NK-92 treated with Interleukin-12 subunit alpha and Interleukin-12 subunit beta, amount 100 ng/mL, for 24 hours (cell line): ENCODE results near the gene NEK10.
"Not testable (repeated sequence)": the region's sequence is repeated elsewhere in the genome, so short reads cannot be mapped to it uniquely, and the experiment has no call there.

Experiments
- DNase-seq: peaks from one replicate; lab custom pipeline; 2025; lab: John Stamatoyannopoulos, UW

Gene NEK10, protein sequence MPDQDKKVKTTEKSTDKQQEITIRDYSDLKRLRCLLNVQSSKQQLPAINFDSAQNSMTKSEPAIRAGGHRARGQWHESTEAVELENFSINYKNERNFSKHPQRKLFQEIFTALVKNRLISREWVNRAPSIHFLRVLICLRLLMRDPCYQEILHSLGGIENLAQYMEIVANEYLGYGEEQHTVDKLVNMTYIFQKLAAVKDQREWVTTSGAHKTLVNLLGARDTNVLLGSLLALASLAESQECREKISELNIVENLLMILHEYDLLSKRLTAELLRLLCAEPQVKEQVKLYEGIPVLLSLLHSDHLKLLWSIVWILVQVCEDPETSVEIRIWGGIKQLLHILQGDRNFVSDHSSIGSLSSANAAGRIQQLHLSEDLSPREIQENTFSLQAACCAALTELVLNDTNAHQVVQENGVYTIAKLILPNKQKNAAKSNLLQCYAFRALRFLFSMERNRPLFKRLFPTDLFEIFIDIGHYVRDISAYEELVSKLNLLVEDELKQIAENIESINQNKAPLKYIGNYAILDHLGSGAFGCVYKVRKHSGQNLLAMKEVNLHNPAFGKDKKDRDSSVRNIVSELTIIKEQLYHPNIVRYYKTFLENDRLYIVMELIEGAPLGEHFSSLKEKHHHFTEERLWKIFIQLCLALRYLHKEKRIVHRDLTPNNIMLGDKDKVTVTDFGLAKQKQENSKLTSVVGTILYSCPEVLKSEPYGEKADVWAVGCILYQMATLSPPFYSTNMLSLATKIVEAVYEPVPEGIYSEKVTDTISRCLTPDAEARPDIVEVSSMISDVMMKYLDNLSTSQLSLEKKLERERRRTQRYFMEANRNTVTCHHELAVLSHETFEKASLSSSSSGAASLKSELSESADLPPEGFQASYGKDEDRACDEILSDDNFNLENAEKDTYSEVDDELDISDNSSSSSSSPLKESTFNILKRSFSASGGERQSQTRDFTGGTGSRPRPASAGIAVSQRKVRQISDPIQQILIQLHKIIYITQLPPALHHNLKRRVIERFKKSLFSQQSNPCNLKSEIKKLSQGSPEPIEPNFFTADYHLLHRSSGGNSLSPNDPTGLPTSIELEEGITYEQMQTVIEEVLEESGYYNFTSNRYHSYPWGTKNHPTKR

DNA sequence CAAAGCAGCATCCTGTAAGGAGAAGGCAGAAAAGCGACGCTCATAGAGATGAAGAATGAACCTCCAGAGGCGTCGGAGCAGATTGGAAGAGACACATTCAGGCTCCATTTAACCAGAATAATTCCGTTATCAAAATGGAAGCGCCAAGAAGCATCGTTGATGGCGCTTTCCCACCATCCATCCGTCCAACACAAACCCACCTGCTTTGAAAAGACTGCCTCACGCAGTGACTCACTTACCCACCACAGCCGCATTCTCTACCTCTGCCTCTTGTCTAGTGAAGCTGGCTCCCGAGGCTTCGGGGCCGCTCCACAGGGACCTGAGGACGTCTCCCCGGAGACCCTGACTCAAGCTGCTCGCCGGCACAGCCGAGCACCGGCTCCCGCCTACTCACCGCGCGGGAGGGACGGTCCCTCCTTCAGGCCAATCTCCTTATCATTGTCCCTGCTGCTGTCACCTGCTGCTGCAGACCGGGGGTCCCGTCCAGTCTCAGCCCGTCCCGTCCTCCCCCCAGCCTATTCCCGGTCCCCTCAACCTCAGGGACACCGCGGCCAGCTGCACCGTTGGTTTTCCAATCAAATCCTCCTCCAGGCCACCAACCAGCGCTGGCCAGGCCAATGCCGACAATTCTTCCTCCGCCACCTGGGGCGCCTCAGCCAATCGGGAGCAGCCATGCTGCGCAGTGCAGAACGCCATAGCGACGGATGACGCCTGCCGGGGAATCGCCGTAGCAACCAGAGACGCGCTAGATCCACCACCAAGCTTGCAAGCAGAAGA, at the start of gene NEK10:
NEK10 (minus strand) TSS at position 553 of the 777 bp plus-strand sequence. CDS start 16,501 bp downstream, outside the sequence.
- DNase-seq, result peak; percentile 32

DNA sequence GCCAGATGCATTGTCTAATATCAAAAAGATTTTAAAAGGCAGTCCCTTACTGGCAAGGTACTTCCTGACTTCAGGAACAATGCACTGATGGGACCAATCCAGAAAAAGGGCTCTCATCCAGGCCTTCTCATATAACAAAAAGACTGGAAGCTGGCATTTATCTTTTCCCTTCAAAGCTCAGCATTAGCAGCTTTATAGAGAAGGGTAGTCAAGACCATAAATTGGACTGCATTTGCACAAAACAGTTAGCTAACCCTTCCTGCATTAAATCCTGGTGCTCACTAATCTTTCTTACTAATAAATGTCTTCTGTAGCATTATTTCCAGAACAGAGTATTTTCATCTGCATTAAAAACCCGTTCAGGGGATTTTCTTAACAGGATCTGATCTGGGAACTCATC, 46.0 kb upstream of the NEK10 start:
- DNase-seq, result no peak

DNA sequence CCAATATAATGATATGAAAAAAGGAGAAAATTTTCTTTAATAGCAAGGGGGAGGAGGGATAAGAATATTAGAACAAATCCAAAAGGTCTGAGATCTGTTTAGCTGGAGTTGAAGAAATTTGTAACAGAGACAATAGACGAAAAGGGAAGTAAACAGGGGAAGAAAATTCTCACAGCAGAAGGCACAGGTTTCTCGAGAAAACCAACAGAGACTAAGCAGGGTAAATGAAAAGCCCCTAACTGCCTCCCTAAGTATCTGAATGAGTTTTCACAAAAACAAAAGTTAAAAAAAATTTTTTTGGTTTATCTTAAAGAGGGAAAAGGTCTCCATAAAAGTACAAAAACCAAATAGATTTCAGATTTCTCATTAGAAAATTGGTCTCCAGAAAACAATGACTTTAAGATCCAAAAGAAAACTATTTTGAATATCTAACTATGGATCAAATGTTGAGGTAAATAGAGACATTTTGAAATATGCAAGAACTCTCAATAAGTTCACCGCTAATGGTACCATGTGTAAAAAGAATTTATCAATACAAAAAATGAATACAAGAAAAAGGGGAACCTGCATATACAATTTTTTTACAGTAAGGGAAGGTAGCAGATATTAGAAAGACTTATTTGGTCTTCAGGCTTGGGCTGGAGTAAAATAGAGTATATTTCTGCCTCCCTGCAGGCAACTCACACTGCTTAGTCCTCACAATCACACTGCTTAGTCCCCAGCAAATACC, 23.9 kb upstream of the NEK10 start:
- no peak for DNase-seq

DNA sequence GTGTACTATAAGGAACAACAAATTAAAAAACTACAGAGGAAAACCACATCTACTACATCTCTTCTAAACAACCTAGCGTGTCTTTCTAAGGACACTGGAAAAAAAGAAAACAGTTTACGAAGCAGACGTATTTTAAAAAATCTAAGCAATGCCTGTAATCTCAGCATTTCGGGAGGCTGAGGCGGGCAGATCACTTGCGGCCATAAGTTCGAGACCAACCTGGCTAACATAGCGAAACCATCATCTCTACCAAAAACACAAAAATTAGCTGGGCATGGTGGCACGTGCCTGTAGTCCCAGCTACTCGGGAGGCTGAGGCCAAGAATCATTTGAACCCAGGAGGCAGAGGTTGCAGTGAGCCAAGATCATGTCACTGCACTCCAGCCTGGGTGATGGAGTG, 23.2 kb upstream of the NEK10 start:
- not testable (repeated sequence) for DNase-seq

DNA sequence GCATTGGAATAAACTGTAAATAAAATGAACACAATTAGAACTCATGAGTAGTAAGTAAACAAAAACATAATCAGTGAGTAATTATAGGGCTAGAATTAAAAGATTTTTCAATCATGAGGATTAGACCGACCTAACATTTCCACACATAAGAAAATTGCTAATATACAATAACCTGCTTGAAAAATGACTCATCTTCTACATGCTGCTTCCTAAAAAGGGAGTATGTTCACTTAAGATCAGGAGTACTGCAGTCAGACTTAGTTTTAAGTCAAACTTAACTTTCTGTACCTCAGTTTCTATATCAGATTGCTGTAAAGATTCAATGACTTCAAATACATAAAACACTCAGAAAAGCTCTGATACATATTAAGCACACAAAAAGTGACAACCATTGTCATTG, 22.6 kb upstream of the NEK10 start:
- no peak for DNase-seq

DNA sequence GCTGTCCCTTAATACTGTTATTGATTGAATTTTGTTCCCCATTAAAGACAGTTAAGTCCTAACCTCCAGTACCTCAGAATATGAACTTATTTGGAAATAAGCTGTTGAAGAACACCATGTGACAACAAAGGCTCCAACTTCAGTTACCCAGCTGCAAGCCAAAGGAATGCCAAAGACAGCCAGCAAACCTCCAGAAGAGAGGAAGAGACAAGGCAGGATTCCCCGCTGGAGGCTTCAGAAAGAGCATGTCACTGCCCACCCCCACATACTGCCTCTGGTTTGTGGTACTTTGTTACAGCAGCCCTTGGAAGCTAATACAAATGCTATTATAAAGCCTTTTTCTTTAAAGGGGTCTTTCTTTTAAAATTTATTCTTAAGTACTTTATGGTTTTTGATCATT, 18.4 kb upstream of the NEK10 start:
- no peak for DNase-seq

DNA sequence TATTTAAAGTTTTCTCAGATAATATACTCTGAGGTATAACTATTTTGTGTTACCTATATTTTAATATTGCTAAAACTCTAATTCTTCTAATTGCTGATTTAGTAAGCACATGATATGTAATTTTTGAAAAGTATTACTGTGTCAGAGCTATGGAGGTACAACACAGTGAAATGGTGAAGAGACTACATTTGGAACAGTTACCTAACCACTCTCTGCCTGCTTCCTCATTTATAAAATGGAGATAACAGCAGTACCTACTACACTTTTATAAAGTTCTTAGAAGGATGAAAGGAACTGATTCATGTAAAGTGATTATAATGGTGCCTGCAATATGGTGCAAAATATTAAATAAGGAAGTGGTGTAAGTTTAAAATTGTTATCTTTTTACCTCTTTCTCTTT, 16.3 kb upstream of the NEK10 start:
- no peak for DNase-seq

DNA sequence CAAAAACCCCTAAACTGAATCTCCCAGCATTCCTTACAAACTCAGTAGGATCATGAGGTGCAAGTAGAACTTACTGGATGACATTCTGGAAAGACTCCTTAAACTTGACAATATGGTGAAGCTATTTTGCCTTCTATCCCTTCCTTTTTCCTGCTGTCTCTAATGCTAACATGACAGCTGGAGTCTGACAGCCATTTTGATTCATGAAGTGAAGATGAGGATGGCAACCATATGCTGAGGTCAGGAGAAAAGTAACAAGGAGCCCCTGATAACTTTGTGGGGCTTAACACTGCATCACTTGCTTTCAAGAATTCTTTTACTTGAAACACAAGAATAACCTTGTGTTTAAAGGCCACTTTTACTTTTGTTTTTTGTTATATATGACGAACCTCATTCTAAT, 15.0 kb upstream of the NEK10 start:
- no peak for DNase-seq

DNA sequence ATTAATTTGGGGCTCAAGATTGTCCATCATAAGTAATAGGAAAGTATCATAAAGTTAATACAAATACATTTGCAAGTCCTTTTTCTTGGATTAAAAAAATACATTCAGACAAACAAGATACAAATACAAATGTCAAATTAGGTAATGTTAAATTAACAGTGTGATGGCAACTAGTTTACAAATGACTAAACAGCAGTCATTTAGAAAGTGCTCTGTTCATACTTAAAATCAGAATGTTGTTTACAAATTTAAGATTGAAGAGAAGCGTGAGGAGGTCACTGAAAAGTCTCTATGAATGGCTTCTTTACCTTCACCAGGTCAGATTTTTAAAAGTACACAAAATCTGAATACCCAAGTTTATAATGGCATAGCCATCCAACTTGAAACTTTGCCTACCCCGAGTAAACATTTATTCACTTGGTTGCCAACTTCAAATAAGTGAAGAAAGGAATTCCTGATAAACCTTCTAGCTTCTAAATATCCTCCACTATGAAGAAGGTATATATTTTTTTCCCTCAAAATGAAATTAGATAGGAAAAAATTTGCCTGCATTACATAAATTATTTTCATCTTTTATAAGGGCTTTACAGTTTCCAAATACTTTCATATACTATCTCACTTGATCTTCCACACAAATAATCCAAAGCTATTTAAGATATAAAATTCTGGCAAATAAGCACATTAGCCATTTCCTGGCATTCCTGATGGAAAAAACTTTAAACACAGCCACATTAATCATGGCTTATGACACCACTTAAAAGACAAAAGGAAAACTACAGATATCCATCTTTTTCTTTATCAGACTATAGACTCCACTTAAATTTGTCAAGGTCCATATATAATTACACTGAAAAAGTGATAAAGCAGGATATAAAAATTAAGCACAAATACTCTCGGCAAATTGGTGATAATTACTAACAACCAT, 11.5 kb upstream of the NEK10 start:
- no peak for DNase-seq

DNA sequence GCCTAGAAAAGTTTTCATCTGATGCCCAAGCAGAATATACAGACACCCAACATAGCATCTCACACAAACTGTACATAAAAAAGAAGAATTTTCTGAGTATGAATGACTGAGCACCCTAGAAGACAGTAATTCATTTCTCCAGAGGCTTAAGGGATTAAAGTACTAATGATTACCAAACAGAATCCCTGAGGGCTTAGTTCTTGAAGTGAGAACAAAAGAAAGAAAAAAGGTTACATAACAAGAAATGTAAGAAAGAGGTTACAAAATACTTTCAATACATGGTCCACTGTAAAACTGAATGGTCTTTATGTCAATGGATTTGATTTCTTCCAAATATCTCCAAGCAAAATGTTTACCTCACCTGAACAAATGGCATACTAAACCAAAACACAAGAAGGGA, 9.1 kb upstream of the NEK10 start:
- DNase-seq, result no peak

DNA sequence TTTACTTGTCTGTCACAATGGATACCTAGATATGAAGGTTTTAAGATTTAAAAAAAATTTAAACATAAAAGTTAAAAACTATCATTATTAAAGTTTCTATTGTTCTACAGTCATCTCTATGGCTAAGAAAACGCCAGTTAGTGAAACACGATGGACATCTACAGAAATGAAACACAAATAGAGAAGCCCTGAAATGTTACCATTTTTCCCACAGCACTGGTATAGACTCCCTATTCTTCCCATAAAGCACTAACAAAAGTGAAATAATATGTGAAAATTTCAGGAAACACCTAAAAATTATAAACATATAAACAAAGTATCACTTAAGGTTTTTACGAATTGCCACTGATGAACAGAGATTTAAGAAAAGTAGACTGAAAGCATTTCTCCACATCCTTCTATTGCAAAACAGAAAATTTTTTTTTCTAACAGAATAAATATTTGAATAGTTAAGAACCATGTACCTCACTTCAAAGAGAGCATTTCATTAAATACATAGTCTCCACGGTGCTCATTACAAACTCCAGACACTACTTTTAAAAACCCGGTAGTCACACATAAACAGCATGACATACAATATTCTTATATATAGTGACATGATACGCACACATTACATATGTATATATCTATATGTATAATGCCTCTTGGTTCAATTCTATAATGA, 7.1 kb upstream of the NEK10 start:
- DNase-seq, result no peak

DNA sequence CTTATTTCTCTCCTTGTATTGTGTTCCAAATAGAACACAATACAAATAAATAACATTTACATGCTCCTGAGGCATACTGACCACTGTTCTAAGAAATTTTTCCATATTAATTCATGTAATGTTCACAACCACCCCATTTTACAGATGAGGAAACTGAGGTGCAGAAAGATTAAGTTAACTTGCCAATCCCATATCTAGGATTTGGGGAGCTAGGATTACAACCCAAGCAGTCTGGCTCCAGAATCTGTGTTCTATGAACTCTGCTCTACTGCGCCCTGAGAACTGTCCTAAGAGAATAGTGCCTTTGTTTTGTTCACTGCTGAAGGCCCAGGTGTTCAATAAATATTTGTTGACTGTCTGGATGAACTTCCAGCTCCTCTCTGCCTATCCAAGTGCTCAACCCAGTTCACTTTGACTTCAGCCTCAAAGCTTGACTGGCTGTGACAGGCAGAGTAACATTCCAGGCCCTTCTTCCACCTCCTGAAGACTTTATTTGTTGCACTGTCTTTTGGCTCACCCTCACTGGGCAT, 3.1 kb downstream of the NEK10 start:
- DNase-seq, result no peak

DNA sequence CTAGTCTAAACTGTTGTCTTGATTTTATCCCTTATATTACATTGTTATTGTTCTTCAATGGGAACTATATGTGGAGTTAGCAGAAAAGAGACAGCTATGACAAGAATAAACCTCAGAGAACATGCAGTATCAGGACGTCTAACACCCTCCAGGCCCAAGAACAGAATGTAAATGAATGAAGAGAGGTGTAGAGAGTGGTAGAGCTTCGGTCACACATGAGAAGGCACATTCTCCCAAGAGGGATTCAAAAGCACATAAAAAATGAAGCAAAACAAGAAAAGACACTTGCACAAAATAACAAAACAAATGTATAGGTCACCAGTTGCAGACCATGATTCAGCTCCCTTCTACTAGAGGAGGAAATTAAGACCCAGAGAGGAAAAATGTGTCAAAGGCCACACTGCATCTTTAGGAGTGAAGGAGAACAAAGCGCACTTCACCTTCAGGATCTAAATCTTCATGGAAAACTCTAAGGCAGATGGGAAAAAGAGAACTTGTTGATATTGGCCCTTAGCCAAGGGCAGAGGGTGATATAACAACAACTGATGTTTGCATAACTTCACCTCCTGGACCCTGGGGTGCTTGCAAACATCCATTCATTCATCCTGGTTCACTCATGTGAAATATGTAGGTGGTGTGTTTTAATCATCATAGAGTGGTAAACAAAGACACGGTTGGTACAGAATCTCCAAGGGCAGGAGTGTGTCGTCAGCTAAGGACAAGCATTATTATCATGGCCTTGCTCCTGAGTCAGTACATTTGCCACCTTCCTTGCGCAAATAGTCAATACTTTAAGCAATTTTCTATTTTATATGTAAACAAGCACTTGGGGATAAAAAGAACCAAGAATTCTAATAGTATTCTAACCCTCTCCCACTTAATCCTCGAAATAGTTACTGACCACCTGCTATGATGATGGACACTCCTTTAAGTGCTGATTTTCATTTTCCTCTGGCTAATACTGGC, 8.8 kb downstream of the NEK10 start:
- no peak for DNase-seq

DNA sequence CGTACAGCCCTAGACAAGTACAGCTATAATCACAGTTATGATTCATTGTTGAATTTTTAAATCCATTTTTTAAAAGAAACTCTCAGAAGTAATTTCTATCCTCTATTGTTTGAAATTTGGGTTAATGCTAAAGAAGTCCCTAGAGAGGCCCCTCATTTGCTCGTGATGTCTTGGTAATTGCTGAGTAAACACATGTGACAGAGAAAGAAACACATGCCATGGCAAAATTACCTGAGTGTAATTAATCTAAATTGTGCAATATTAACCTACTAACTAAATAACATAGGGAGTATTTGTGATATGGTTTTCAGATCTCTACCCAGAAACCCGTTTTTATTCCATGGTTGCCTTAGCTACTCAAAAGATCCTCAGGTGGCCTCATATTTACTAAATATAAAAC, 10.8 kb downstream of the NEK10 start:
- no peak for DNase-seq

DNA sequence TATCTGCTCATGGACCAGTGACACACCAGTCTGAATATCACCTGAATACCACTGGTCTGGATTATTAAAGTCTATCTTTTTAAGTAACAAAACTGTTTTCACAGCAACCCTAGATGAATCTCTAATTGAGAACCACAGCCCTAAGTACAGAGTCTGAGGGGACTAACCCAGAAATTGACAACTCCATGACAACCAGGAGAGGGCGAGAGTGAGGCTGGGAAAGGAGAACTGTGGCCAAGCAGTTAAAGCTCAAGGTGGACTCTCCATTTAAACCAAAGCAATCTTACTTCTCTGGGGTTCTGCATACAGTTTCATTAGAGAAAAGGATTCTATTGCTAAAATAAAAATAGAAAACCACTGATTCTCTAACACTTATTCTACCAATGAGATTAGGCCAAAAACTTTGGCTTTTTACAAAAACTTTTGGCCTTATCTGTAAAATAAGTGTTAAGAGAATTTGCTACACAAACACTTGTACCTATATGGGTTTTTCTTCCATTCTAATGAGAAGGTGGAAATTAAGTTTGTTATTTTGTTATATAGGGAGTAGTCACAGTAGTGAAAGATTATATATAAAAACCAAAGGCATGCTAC, 11.4 kb downstream of the NEK10 start:
- DNase-seq, result peak; percentile 13

DNA sequence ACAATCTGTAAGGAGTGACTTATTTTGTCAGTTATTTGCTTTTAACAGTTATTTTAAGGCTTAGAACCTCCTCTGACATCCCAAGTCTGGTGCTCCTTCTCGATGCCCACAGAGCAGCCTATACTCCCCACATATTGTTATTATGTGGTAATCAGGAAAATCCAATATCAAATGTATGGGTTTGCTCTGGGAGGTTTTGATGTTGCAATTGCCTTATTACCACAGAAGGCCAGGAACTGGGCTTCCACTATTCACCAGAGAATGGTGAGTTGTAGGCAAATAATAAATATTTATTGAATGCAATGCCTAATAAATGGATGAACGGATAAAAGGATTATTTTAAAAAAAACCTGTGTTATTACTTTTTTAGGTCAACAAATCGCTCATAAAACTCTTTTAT, 12.2 kb downstream of the NEK10 start:
- no peak for DNase-seq

DNA sequence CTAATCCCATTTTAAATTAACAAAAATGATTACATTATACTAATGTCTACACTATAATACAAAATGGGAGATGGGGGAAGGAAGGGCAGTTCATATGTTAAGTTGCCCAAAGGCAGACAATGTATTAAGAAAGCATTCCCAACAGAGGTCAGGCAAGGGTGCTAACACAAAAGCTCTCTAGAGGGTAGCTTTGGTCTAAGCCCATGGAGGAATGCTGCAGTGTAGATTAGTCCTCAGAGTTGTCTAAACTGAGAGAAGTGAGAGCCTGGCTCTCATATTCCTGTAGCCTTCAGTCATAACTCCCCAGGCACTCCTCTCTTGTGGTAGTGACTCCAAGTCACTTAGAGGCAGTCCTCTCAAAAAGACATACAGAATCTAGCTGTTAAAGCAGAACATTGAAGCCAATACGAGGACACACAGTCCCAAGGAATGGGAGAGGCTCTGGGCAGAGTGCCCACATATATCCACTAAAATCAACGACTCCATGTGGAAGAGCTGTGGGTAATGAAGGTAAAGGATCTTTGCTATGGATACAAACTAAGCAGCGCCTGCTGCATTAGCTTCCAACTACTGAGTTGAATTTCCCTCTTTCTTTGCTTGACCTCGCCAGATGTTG, 14.5 kb downstream of the NEK10 start:
- DNase-seq, result no peak
